MCF 10A (cell line): ENCODE results near the gene ACTR1A. TPM values are rescaled to one million over a fixed set of nuclear protein-coding genes. Genes with fewer than 3 reads are reported as not detected.

ENCODE experiments used
- BruUV-seq: library from RNA; stranded (reverse); fragments of 400-500 nt; replicated peaks from 2 replicates; lab custom pipeline; 2021; lab: Mats Ljungman, UMichigan
- CTCF ChIA-PET: fragments of 300-600 bp; sonication (Branson Sonifier 250); formaldehyde crosslinking; extraction: SDS; loops from one replicate; lab custom pipeline; 2021; ENCODE audit warnings: antibody characterized with exemption, inconsistent platforms; lab: Yijun Ruan, JAX
- POLR2A ChIA-PET: fragments of 300-600, 350-650 bp; sonication (Branson Sonifier 250); formaldehyde crosslinking; extraction: SDS; loops from one replicate; lab custom pipeline; 2020; ENCODE audit warnings: antibody characterized with exemption, inconsistent platforms; lab: Yijun Ruan, JAX
- DNase-seq: peaks from one replicate; pipeline ENCODE4 v3.0.0-alpha.2; 2018; ENCODE audit not compliant: unreplicated experiment
- H3K27ac Mint-ChIP-seq: one replicate; pipeline ENCODE4 v1.8.0; 2022; ENCODE audit warnings: mild to moderate bottlenecking, low read depth, mixed read lengths; ENCODE audit not compliant: unreplicated experiment
- H3K27me3 Mint-ChIP-seq: one replicate; pipeline ENCODE4 v1.8.0; 2022; ENCODE audit warnings: mixed read lengths; ENCODE audit not compliant: insufficient read depth, unreplicated experiment
- H3K36me3 Mint-ChIP-seq: one replicate; pipeline ENCODE4 v1.8.0; 2022; ENCODE audit warnings: mild to moderate bottlenecking, moderate library complexity, mixed read lengths; ENCODE audit not compliant: insufficient read depth, unreplicated experiment
- H3K4me1 Mint-ChIP-seq: one replicate; pipeline ENCODE4 v1.8.0; 2022; ENCODE audit warnings: mixed read lengths; ENCODE audit not compliant: insufficient read depth, unreplicated experiment
- H3K4me3 Mint-ChIP-seq: one replicate; pipeline ENCODE4 v1.8.0; 2022; ENCODE audit warnings: mild to moderate bottlenecking, moderate library complexity, mixed read lengths; ENCODE audit not compliant: unreplicated experiment
- H3K9me3 Mint-ChIP-seq: one replicate; pipeline ENCODE4 v1.8.0; 2022; ENCODE audit warnings: mixed read lengths; ENCODE audit not compliant: unreplicated experiment
- intact Hi-C: fragments of 100-400 bp; cut with micrococcal nuclease; formaldehyde crosslinking; loops from 2 replicates; pipeline ENCODE4 v1.14.1; 2022
- total RNA-seq: library from RNA; stranded (reverse); gene quantifications from 2 replicates; pipeline ENCODE4 v1.2.3, GENCODE V29; 2022
- TF ChIP-seq, protein P1 (sequence below): fragments of 200-600 bp; IDR thresholded peaks from one replicate; pipeline ENCODE4 v1.8.0; 2022; ENCODE audit warnings: antibody characterized with exemption, mild to moderate bottlenecking; ENCODE audit not compliant: unreplicated experiment

Gene ACTR1A
- total RNA-seq, 1 experiment from 2014 or later = 60.1 TPM

DNA sequence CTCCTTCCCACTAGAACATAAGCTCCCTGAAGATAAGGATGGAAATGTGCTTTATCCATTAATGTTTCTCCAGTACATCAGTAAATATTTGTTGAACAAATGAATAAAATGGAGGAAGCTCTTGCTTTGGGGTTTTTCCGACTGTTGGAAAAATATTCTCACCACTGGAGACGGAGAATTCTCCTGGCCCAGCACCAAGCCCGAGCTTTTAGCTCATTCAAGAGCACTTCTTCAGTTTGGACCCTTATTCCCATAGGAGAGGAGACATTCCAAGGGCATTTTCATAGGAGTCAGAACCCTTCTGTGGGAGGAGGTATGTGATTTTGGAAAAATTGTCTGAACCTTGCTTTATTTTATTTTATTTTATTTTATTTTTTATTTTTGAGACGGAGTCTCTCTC lies 22.2 kb upstream of the ACTR1A start:
- no peaks in the 10 kb centered on the region for H3K36me3 Mint-ChIP-seq
- no peaks in the 10 kb centered on the region for H3K27me3 Mint-ChIP-seq
- no peak for DNase-seq
- peaks cover 6% of the 10 kb centered on the region for H3K4me1 Mint-ChIP-seq
- TF ChIP-seq, protein P1, sequence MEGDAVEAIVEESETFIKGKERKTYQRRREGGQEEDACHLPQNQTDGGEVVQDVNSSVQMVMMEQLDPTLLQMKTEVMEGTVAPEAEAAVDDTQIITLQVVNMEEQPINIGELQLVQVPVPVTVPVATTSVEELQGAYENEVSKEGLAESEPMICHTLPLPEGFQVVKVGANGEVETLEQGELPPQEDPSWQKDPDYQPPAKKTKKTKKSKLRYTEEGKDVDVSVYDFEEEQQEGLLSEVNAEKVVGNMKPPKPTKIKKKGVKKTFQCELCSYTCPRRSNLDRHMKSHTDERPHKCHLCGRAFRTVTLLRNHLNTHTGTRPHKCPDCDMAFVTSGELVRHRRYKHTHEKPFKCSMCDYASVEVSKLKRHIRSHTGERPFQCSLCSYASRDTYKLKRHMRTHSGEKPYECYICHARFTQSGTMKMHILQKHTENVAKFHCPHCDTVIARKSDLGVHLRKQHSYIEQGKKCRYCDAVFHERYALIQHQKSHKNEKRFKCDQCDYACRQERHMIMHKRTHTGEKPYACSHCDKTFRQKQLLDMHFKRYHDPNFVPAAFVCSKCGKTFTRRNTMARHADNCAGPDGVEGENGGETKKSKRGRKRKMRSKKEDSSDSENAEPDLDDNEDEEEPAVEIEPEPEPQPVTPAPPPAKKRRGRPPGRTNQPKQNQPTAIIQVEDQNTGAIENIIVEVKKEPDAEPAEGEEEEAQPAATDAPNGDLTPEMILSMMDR = no peak
- no peaks in the 10 kb centered on the region for H3K9me3 Mint-ChIP-seq
- intact Hi-C loops = no loop called here
- ChIA-PET POLR2A (no interaction called here), CTCF (no interaction called here)
- H3K27ac Mint-ChIP-seq = no peak overlapping the region
- no TSS peak for BruUV-seq
- no peak overlapping the region for H3K4me3 Mint-ChIP-seq

DNA sequence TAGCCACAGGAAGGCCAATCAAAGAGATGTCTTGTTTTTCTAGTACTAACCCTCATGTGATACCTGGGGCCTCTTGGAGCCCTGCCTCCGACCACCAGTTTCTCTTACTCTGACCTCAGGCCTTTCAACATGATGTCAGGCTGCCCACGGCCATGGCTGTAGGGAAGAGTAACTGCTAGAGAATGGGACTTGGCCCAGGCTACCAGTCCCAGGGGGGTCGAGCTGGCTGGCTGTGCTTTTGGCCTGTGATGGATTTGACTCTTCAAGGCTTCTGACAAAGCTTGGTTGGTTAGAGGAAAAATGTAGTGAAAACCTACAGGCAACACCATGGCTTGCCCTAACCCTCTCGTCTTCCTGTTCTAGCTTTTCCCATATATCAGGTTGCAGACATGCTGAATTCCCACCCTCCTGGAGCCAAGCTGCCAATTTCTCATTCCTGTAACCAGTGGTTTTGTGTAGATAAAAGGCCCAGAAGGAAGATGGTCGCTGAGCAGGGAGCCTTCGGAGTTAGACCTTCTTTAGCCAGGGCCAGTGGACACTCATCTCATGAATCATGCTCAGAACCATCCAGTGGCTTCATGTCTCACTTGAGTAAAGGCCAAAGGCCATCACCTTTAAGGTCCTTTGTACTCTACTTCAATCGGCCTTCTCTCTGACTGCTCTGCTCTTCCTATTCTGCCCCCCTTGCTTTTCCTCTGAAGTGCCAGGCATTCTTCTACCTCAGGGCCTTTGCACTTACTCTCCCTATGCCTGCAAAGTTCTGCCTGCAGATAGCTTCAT lies 20.9 kb upstream of the ACTR1A start:
- intact Hi-C loops = no loop called here
- POLR2A ChIA-PET = no interaction called here
- H3K4me1 Mint-ChIP-seq = peaks cover 6% of the 10 kb centered on the region
- no peak for DNase-seq
- no peaks in the 10 kb centered on the region for H3K9me3 Mint-ChIP-seq
- CTCF ChIA-PET = no interaction called here
- no peak overlapping the region for H3K27ac Mint-ChIP-seq
- H3K4me3 Mint-ChIP-seq = no peak overlapping the region
- no peaks in the 10 kb centered on the region for H3K27me3 Mint-ChIP-seq
- no peaks in the 10 kb centered on the region for H3K36me3 Mint-ChIP-seq
- TF ChIP-seq, protein P1 = no peak
- no TSS peak for BruUV-seq

DNA sequence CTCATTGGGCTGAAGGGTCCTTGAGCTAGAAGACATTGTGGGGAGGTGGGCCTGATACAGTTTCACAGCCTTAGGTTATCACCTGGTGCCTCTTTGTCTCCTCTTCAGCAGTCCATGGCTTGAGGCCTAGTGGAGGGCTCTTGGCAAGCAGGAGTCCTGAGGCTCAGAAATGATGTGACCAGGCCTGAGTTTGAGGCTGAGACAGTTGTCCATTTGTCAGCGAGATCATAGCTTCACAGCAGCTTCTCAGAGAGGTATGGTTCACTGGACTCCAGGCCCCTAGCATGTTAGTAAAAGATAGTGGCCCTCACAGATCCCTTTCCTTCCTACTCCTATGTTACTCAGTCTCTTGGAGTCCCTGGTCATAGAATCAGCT lies 20.4 kb upstream of the ACTR1A start:
- Mint-ChIP-seq H3K4me1 (peaks cover 6% of the 10 kb centered on the region), H3K36me3 (no peaks in the 10 kb centered on the region), H3K27ac (no peak overlapping the region), H3K27me3 (no peaks in the 10 kb centered on the region), H3K9me3 (no peaks in the 10 kb centered on the region), H3K4me3 (no peak overlapping the region)
- no peak for DNase-seq
- ChIA-PET CTCF (interaction anchor here (0.6 kb wide), 1 partner anchor 379 kb away, joined by 3 read pairs; no protein-coding TSS in a partner anchor), POLR2A (no interaction called here)
- no TSS peak for BruUV-seq
- TF ChIP-seq, protein P1 = no peak
- intact Hi-C loops = no loop called here

DNA sequence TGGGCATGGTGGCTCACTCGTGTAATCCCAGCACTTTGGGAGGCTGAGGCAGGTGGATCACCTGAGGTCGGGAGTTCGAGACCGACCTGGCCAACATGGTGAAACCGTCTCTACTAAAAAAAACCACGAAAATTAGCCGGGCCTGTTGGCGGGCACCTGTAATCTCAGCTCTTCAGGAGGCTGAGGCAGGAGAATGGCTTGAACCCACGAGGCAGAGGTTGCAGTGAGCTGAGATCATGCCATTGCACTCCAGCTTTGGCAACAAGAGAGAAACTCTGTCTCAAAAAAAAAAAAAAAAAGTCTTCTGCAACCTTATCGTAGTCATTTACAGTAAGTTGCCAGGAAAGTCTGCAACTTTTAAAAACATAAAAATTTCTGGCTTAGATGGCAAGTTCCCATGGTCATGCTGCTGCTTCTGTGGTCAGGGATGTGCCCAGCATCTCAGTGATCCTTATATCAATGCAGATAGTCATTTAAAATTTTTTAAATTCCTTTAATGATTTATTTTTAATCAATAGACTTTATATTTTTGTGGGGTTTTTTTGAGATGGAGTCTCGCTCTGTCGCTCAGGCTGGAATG lies 16.8 kb upstream of the ACTR1A start:
- H3K4me3 Mint-ChIP-seq = no peak overlapping the region
- DNase-seq = no peak
- H3K27ac Mint-ChIP-seq = no peak overlapping the region
- H3K27me3 Mint-ChIP-seq = no peaks in the 10 kb centered on the region
- POLR2A ChIA-PET = interaction anchor here (0.7 kb wide), 1 partner anchor 454 kb away, joined by 4 read pairs; no protein-coding TSS in a partner anchor
- no peaks in the 10 kb centered on the region for H3K9me3 Mint-ChIP-seq
- peaks cover 6% of the 10 kb centered on the region for H3K4me1 Mint-ChIP-seq
- intact Hi-C loops = no loop called here
- TF ChIP-seq, protein P1 = no peak
- H3K36me3 Mint-ChIP-seq = peaks cover 20% of the 10 kb centered on the region
- no TSS peak for BruUV-seq
- CTCF ChIA-PET = interaction anchor here (0.7 to 2.2 kb wide), 2 partner anchors 15 to 64 kb away, joined by 5 to 6 read pairs; partner anchors contain the start of gene SUFU
